ENCODE data around the gene EPB42. TPM values are rescaled to one million over a fixed set of nuclear protein-coding genes. Genes with fewer than 3 reads are reported as not detected.
A peak's percentile ranks its signal among the peaks of the same experiment; 100 is the strongest.

EPB42 gene
- 1 to 10 TPM in 1 of 9 donors, under 1 TPM in 1, not detected in 7; 0.52 to 1.7 TPM for total RNA-seq
- polyA plus RNA-seq = under 1 TPM; 0.08 to 0.15 TPM
- long read RNA-seq, donor 1 = 0 reads
- long read RNA-seq, donor 2 = 0 reads
- long read RNA-seq, donor 3 = 0 reads

DNA sequence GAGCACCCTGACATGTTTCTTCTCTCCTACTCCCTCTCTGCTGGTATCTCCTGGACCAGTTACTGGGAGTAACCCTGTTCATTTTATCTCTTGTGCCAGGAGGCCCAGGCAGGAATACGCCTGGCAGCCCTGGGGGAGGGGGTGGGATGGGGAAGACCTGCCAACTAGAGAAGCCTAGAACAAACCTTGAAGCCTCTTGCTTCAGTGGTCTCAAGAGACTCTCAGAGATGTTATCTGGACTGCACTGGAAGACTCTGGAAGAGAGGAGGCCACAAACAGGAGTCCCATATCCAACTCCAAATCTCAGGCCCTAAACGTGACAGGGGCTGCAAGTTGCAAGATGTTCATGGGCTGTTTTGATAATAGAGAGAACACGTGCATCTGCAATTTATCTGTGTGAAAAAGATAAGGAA is at the start of gene EPB42:
Gene EPB42, minus strand, starts transcription at position 28 of the 413 bp plus-strand sequence. CDS start 193 bp downstream, outside the sequence.
- TF ChIP-seq, protein P1, sequence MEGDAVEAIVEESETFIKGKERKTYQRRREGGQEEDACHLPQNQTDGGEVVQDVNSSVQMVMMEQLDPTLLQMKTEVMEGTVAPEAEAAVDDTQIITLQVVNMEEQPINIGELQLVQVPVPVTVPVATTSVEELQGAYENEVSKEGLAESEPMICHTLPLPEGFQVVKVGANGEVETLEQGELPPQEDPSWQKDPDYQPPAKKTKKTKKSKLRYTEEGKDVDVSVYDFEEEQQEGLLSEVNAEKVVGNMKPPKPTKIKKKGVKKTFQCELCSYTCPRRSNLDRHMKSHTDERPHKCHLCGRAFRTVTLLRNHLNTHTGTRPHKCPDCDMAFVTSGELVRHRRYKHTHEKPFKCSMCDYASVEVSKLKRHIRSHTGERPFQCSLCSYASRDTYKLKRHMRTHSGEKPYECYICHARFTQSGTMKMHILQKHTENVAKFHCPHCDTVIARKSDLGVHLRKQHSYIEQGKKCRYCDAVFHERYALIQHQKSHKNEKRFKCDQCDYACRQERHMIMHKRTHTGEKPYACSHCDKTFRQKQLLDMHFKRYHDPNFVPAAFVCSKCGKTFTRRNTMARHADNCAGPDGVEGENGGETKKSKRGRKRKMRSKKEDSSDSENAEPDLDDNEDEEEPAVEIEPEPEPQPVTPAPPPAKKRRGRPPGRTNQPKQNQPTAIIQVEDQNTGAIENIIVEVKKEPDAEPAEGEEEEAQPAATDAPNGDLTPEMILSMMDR (IDR thresholded peaks at IDR 0.05) = no peak
- no peak for TF ChIP-seq POLR2A (IDR thresholded peaks at IDR 0.05)
- ATAC-seq (peak in 3 of 4 donors; percentile 35 to 58 (median 56)), DNase-seq (no peak)
- peaks cover 0 to 5% (median 0%) of the 10 kb centered on the region in 12 donors for H3K4me1 ChIP-seq
- H3K27me3 ChIP-seq = no peaks in the 10 kb centered on the region
- H3K9me3 ChIP-seq = no peaks in the 10 kb centered on the region
- H3K27ac ChIP-seq = no peak within 1 kb of the TSS
- H3K4me3 ChIP-seq = no peak within 1 kb of the TSS
- H3K36me3 ChIP-seq = no peaks in the 10 kb centered on the region
- 45 to 58% (median 51%) methylated on average over 3 of the region's 3 CpGs for WGBS, 4 donors
- intact Hi-C loops (cut with DNase I) = loop anchor here in 2 of 10 donors (10.0 kb wide), 2 partner anchors 56 to 334 kb away; no protein-coding TSS in a partner anchor

DNA sequence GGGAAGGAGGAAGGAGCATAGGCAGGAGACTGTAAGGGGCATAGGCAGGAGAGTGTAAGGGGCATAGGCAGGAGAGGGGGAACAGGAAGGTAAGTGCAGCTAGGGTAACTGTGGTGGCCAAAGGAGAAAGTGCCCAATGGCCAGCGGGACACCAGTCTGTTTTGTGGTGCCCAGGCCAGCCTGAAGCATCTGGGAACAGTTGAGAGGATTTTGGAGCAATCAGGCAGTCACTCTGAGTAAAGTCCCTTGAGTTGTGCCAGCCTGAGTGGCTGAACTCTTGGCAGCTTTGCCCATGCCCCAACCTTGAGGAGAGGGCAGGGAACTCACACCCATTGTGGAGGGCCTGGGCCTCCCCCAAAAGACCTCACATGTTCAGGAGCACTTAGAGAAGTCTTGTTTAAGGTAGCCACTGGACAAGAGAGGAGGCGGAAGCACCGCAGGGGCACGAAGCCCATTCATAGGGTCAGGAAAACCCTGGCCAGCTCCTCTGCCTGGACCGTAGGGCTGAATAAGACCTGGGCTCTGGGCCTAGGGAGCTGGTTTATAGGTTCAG is 49.4 kb upstream of the EPB42 start:
- no peak overlapping the region for H3K27ac ChIP-seq
- no peak for ATAC-seq
- intact Hi-C loops (cut with DNase I) = no loop called here
- peaks cover 0 to 6% (median 0%) of the 10 kb centered on the region in 12 donors for H3K4me1 ChIP-seq
- no peak overlapping the region for H3K4me3 ChIP-seq
- TF ChIP-seq, protein P1 (IDR thresholded peaks at IDR 0.05) = no peak
- TF ChIP-seq POLR2A (IDR thresholded peaks at IDR 0.05) = no peak
- 73 to 89% (median 81%) methylated on average over 5 of the region's 5 CpGs for WGBS, 4 donors
- H3K9me3 ChIP-seq = peaks cover 0 to 11% (median 0%) of the 10 kb centered on the region in 12 donors
- no peak for DNase-seq
- peaks cover 0 to 5% (median 0%) of the 10 kb centered on the region in 9 donors for H3K27me3 ChIP-seq
- no peaks in the 10 kb centered on the region for H3K36me3 ChIP-seq

DNA sequence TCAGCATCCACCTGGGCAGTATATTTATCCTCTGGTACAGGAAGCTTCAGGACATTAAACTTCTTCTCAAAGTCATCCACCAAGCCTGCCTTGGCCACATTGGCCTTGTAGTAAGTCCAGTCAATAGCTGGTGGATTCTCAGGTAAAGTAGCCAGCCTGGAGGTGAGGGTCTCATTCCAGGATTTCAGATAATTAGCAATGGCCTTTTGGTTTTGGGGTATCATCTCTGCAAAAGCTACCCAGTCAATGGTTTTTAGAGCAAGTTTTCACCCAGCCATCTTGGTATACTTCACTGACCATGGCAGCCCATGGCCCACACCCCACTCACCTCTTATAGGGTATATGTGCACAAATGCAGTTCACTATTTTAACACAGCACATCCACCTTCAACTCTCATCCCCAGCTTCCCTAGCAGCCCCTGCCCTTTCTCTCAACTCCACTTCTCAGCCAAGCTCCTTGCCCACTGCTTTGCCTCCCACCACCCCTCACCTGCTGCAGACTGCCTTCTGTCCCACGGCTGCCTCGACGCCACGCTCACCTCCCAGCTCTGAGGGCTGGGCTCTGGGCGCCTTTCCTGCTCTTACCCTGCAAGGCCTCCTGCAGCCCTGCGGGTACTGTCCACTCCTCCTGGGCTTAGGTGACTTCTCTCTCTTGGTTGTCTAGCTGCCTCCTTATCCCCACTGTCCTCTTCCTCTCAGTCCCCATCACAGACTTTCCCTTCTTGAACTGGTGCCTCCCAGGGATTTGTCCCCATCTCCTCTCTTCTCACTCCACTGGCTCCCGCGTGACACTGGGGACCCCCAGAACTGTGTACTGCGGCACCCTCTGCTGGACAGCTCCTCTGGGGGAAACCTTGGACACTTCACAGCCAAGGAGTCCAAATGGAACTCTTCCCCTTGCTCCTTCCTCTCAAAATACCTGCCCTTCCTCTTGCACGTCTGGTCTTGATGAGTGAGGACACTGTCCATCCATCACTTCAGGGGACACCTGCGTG is 47.6 kb upstream of the EPB42 start:
- 48 to 65% (median 58%) methylated on average over 11 of the region's 11 CpGs for WGBS, 4 donors
- no peak overlapping the region for H3K4me3 ChIP-seq

More for the DNA sequence above, 47.6 kb upstream of the EPB42 start:
- H3K36me3 ChIP-seq = no peaks in the 10 kb centered on the region
- ATAC-seq (peak in 2 of 4 donors; percentile 39 to 52), DNase-seq (no peak)
- H3K9me3 ChIP-seq = peaks cover 0 to 11% (median 0%) of the 10 kb centered on the region in 12 donors
- peaks cover 0 to 10% (median 0%) of the 10 kb centered on the region in 9 donors for H3K27me3 ChIP-seq
- H3K27ac ChIP-seq = no peak overlapping the region
- peaks cover 0 to 2% (median 0%) of the 10 kb centered on the region in 12 donors for H3K4me1 ChIP-seq
- intact Hi-C loops (cut with DNase I) = no loop called here
- TF ChIP-seq POLR2A (IDR thresholded peaks at IDR 0.05) = no peak
- TF ChIP-seq, protein P1 (IDR thresholded peaks at IDR 0.05) = peak in 6 of 12 donors; percentile 7 to 33 (median 15)

Data from heart left ventricle (tissue), 16 donors.